HEK293 (cell line): Measurements from ENCODE around the gene NAT8L.
A peak's percentile ranks its signal among the peaks of the same experiment; 100 is the strongest.

Source experiments
- CTCF ChIP-seq: fragments of 450-650 bp; formaldehyde crosslinking; IDR thresholded peaks from 2 replicates; pipeline ENCODE4 v1.5.1; 2016; ENCODE audit warnings: missing biosample characterization, missing genetic modification characterization
- GLI2 ChIP-seq: fragments of 450-650 bp; formaldehyde crosslinking; IDR thresholded peaks from 2 replicates; pipeline ENCODE4; 2017; ENCODE audit warnings: missing biosample characterization, missing genetic modification characterization, low read depth, borderline replicate concordance
- GLIS1 ChIP-seq: fragments of 450-650 bp; formaldehyde crosslinking; IDR thresholded peaks from 2 replicates; pipeline ENCODE4 v1.5.1; 2016; ENCODE audit warnings: missing biosample characterization, missing genetic modification characterization
- GLIS2 ChIP-seq: fragments of 450-650 bp; formaldehyde crosslinking; IDR thresholded peaks from 2 replicates; pipeline ENCODE4 v1.5.1; 2016; ENCODE audit warnings: missing biosample characterization, missing genetic modification characterization
- KLF1 ChIP-seq: fragments of 450-650 bp; formaldehyde crosslinking; IDR thresholded peaks from 2 replicates; pipeline ENCODE4 v1.5.1; 2016; ENCODE audit warnings: missing biosample characterization, missing genetic modification characterization
- KLF7 ChIP-seq: fragments of 450-650 bp; formaldehyde crosslinking; IDR thresholded peaks from 2 replicates; pipeline ENCODE4 v1.5.1; 2016; ENCODE audit warnings: missing biosample characterization, missing genetic modification characterization, borderline replicate concordance
- MYNN ChIP-seq: fragments of 450-650 bp; formaldehyde crosslinking; IDR thresholded peaks from 2 replicates; pipeline ENCODE4 v1.5.1; 2016; ENCODE audit warnings: missing biosample characterization, missing genetic modification characterization, borderline replicate concordance
- PATZ1 ChIP-seq: fragments of 450-650 bp; formaldehyde crosslinking; IDR thresholded peaks from 2 replicates; pipeline ENCODE4 v1.5.1; 2016; ENCODE audit warnings: missing biosample characterization, missing genetic modification characterization
- PRDM1 ChIP-seq: fragments of 450-650 bp; formaldehyde crosslinking; IDR thresholded peaks from 2 replicates; pipeline ENCODE4; 2016; ENCODE audit warnings: missing biosample characterization, missing genetic modification characterization
- SETDB1 ChIP-seq: IDR thresholded peaks from one replicate; pipeline ENCODE4 v1.6.1; 2017; ENCODE audit warnings: mild to moderate bottlenecking, low read length, moderate library complexity, mixed read lengths; ENCODE audit not compliant: insufficient read length
- SP7 ChIP-seq: fragments of 450-650 bp; formaldehyde crosslinking; IDR thresholded peaks from 2 replicates; pipeline ENCODE4 v1.5.1; 2016; ENCODE audit warnings: missing biosample characterization, missing genetic modification characterization
- TCF7L2 ChIP-seq: IDR thresholded peaks from 2 replicates; pipeline ENCODE4 v1.6.1; 2011; ENCODE audit warnings: low read depth, mild to moderate bottlenecking, inconsistent platforms, low read length, moderate library complexity, borderline replicate concordance
- ZBTB11 ChIP-seq: fragments of 450-650 bp; formaldehyde crosslinking; conservative IDR thresholded peaks from 2 replicates; pipeline ENCODE4 v1.5.1; 2016; ENCODE audit warnings: low read depth, missing biosample characterization, missing genetic modification characterization
- ZBTB21 ChIP-seq: fragments of 450-650 bp; formaldehyde crosslinking; IDR thresholded peaks from 2 replicates; pipeline ENCODE4 v1.5.1; 2017; ENCODE audit warnings: missing biosample characterization, missing genetic modification characterization
- ZIC2 ChIP-seq: fragments of 450-650 bp; formaldehyde crosslinking; IDR thresholded peaks from 2 replicates; pipeline ENCODE4 v1.5.1; 2016; ENCODE audit warnings: missing biosample characterization, missing genetic modification characterization
- ZNF140 ChIP-seq: fragments of 450-650 bp; formaldehyde crosslinking; IDR thresholded peaks from 2 replicates; pipeline ENCODE4 v1.5.1; 2016; ENCODE audit warnings: missing biosample characterization, missing genetic modification characterization
- ZNF157 ChIP-seq: fragments of 450-650 bp; formaldehyde crosslinking; IDR thresholded peaks from 2 replicates; pipeline ENCODE4 v1.5.1; 2016; ENCODE audit warnings: missing biosample characterization, missing genetic modification characterization
- ZNF335 ChIP-seq: fragments of 450-650 bp; formaldehyde crosslinking; conservative IDR thresholded peaks from 2 replicates; pipeline ENCODE4 v1.5.1; 2016; ENCODE audit warnings: missing biosample characterization, missing genetic modification characterization
- ZNF426 ChIP-seq: fragments of 450-650 bp; formaldehyde crosslinking; IDR thresholded peaks from 2 replicates; pipeline ENCODE4 v1.5.1; 2017; ENCODE audit warnings: missing biosample characterization, missing genetic modification characterization, mild to moderate bottlenecking, inconsistent platforms, moderate library complexity
- ZNF488 ChIP-seq: fragments of 450-650 bp; formaldehyde crosslinking; IDR thresholded peaks from 2 replicates; pipeline ENCODE4 v1.5.1; 2016; ENCODE audit warnings: missing biosample characterization, missing genetic modification characterization
- ZNF518A ChIP-seq: fragments of 450-650 bp; formaldehyde crosslinking; conservative IDR thresholded peaks from 2 replicates; pipeline ENCODE4 v1.5.1; 2016; ENCODE audit warnings: low read depth, missing biosample characterization, missing genetic modification characterization
- ZNF544 ChIP-seq: fragments of 450-650 bp; formaldehyde crosslinking; IDR thresholded peaks from 2 replicates; pipeline ENCODE4 v1.5.0; 2017; ENCODE audit warnings: missing biosample characterization, missing genetic modification characterization
- ZNF549 ChIP-seq: fragments of 450-650 bp; IDR thresholded peaks from 2 replicates; pipeline ENCODE4 v1.5.1; 2018; ENCODE audit warnings: missing biosample characterization, missing genetic modification characterization, mild to moderate bottlenecking, inconsistent platforms, moderate library complexity
- ZNF585B ChIP-seq: fragments of 450-650 bp; formaldehyde crosslinking; IDR thresholded peaks from 2 replicates; pipeline ENCODE4 v1.5.1; 2016; ENCODE audit warnings: missing biosample characterization, missing genetic modification characterization
- ZNF707 ChIP-seq: fragments of 450-650 bp; formaldehyde crosslinking; IDR thresholded peaks from 2 replicates; pipeline ENCODE4 v1.5.1; 2016; ENCODE audit warnings: missing biosample characterization, missing genetic modification characterization
- ZNF791 ChIP-seq: fragments of 450-650 bp; formaldehyde crosslinking; IDR thresholded peaks from 2 replicates; pipeline ENCODE4 v1.5.1; 2016; ENCODE audit warnings: missing biosample characterization, missing genetic modification characterization
- ZNF830 ChIP-seq: fragments of 450-650 bp; IDR thresholded peaks from 2 replicates; pipeline ENCODE4 v1.5.0; 2018; ENCODE audit warnings: missing biosample characterization, missing genetic modification characterization, low read depth, mild to moderate bottlenecking, moderate library complexity

The NAT8L gene

GRCh38 chr4:2042204-2042946, 16.8 kb upstream of the NAT8L start (continued):
- TF ChIP-seq ZNF140: no peak
- TF ChIP-seq ZIC2: peak; percentile 85
- TF ChIP-seq ZNF488: no peak
- no peak for TF ChIP-seq MYNN (tag by site-specific recombination)
- no peak for TF ChIP-seq SETDB1
- no peak for TF ChIP-seq ZNF544 (tag by site-specific recombination)
- no peak for TF ChIP-seq ZNF549 (tag by site-specific recombination)
- peak; percentile 74 for TF ChIP-seq GLIS2 (tag by site-specific recombination)
- TF ChIP-seq ZNF707 (tag by site-specific recombination): no peak
- TF ChIP-seq KLF1: 0 out of 2 replicates have a peak, but pooled peaks have one; percentile 27
- no peak for TF ChIP-seq ZNF518A
- peak; percentile 71; the same call in 1 of the 2 replicates for TF ChIP-seq ZNF335 (tag by site-specific recombination)
- TF ChIP-seq GLIS1 (tag by site-specific recombination): peak; percentile 57
- no peak for TF ChIP-seq GLI2 (tag by site-specific recombination)
- no peak for TF ChIP-seq SP7
- TF ChIP-seq ZBTB11 (tag by site-specific recombination): no peak
- TF ChIP-seq ZNF585B (tag by site-specific recombination): no peak
- TF ChIP-seq KLF7 (tag by site-specific recombination): no peak
- TF ChIP-seq ZNF426 (tag by site-specific recombination): no peak
- TF ChIP-seq ZBTB21 (tag by site-specific recombination): no peak
- TF ChIP-seq PATZ1 (tag by site-specific recombination): peak; percentile 27; the same call in 1 of the 2 replicates
- TF ChIP-seq CTCF (tag by site-specific recombination): 0 out of 2 replicates have a peak, but pooled peaks have one; percentile 12
- TF ChIP-seq ZNF830 (tag by site-specific recombination): no peak
- no peak for TF ChIP-seq ZNF157
- no peak for TF ChIP-seq ZNF791 (tag by site-specific recombination)
- no peak for TF ChIP-seq TCF7L2
- no peak for TF ChIP-seq PRDM1
